Fibroblast of lung (primary cell): ENCODE data around the gene IGF1R. TPM values are rescaled to one million over a fixed set of nuclear protein-coding genes. Genes with fewer than 3 reads are reported as not detected.

ENCODE experiments used
- DNase-seq, 2 donors: peaks; one replicate each; pipeline versions ENCODE4 v3.0.0 to v3.0.0-alpha.2; 2010; ENCODE audit warnings: low read depth in 2 of 2
- H2AFZ ChIP-seq: 2 replicates; pipeline ENCODE4 v1.5.1; 2012; ENCODE audit warnings: low read length, control low read depth, inconsistent platforms
- H3K27ac ChIP-seq: 2 replicates; pipeline ENCODE4 v1.5.1; 2011; ENCODE audit warnings: low read length, control low read depth; ENCODE audit not compliant: insufficient read depth
- H3K27me3 ChIP-seq: 2 replicates; pipeline ENCODE4 v1.5.1; 2011; ENCODE audit warnings: mild to moderate bottlenecking, low read length; ENCODE audit not compliant: control insufficient read depth, insufficient read depth
- H3K36me3 ChIP-seq: 2 replicates; pipeline ENCODE4 v1.5.1; 2011; ENCODE audit warnings: low read length; ENCODE audit not compliant: control insufficient read depth, insufficient read depth
- H3K4me1 ChIP-seq: 2 replicates; pipeline ENCODE4 v1.5.1; 2011; ENCODE audit warnings: low read length; ENCODE audit not compliant: control insufficient read depth, insufficient read depth; ENCODE audit errors: extremely low read depth
- H3K4me2 ChIP-seq: 2 replicates; pipeline ENCODE4 v1.5.1; 2011; ENCODE audit warnings: low read length, control low read depth; ENCODE audit not compliant: insufficient read depth; ENCODE audit errors: extremely low read depth
- H3K4me3 ChIP-seq, 4 experiments: fragments of 200-600 bp in 1 of 4; sonication (generic) in 1 of 4; replicated peaks in 1 of 4; 2 replicates each; pipeline ENCODE4 v1.5.1; 2011 to 2016; ENCODE audit warnings: low read length in 4 of 4, low read depth in 3 of 4, mild to moderate bottlenecking in 3 of 4, control low read depth in 2 of 4, inconsistent platforms in 1 of 4, mixed read lengths in 1 of 4; ENCODE audit not compliant: insufficient read depth in 1 of 4; ENCODE audit errors: control extremely low read depth in 1 of 4
- H3K79me2 ChIP-seq: 2 replicates; pipeline ENCODE4 v1.5.1; 2012; ENCODE audit warnings: mild to moderate bottlenecking, low read length, inconsistent platforms; ENCODE audit not compliant: control insufficient read depth, insufficient read depth
- H3K9ac ChIP-seq: 2 replicates; pipeline ENCODE4 v1.5.1; 2011; ENCODE audit warnings: mild to moderate bottlenecking, low read length, control low read depth; ENCODE audit not compliant: insufficient read depth
- H3K9me3 ChIP-seq: 2 replicates; pipeline ENCODE4 v1.5.1; 2012; ENCODE audit warnings: low read depth, low read length; ENCODE audit not compliant: control insufficient read depth, insufficient read depth
- H4K20me1 ChIP-seq: 2 replicates; pipeline ENCODE4 v1.5.1; 2011; ENCODE audit warnings: low read length; ENCODE audit not compliant: control insufficient read depth, insufficient read depth; ENCODE audit errors: extremely low read depth
- CTCF ChIP-seq, 2 donors: IDR thresholded peaks in 1 of 2; conservative IDR thresholded peaks in 1 of 2; 1 replicate in 1 of 2; 2 replicates in 1 of 2; pipeline ENCODE4 v1.5.1; 2011 to 2012; ENCODE audit warnings: low read length in 2 of 2, control low read depth in 1 of 2, inconsistent platforms in 1 of 2, low read depth in 1 of 2, mild to moderate bottlenecking in 1 of 2
- EZH2 ChIP-seq: IDR thresholded peaks from 2 replicates; pipeline ENCODE4 v1.5.1; 2012; ENCODE audit warnings: low read length, control low read depth, mild to moderate bottlenecking; ENCODE audit errors: missing control alignments
- polyA plus RNA-seq, 2 donors: library from polyadenylated mRNA; depleted of rRNA in 1 of 2; stranded (reverse) in 1 of 2; unstranded in 1 of 2; fragments of >200 nt; gene quantifications; 2 replicates each; pipeline ENCODE4 v1.2.1, GENCODE V29; 2011 to 2012; ENCODE audit warnings: missing spikeins in 1 of 2
- total RNA-seq: library from RNA; depleted of rRNA; stranded (reverse); fragments of >200 nt; gene quantifications from 2 replicates; pipeline ENCODE4 v1.2.1, GENCODE V29; 2014

IGF1R gene
- total and polyA plus RNA-seq, 2 donors (not counting 1 experiment from before 2014, with no cell fraction given) = 14.6 to 28.6 TPM

- Histone ChIP-seq H2AFZ (no peak overlapping the region), H3K27me3 (no peaks in the 10 kb centered on the region), H3K9me3 (no peaks in the 10 kb centered on the region), H4K20me1 (no peaks in the 10 kb centered on the region), H3K79me2 (peaks cover 4% of the 10 kb centered on the region), H3K9ac (no peak overlapping the region), H3K27ac (no peak overlapping the region), H3K36me3 (peaks cover 2% of the 10 kb centered on the region), H3K4me2 (no peak overlapping the region), H3K4me3 (no peak overlapping the region), H3K4me1 (peaks cover 27% of the 10 kb centered on the region)
- TF ChIP-seq CTCF (conservative IDR thresholded peaks at IDR 0.05 in 1 of 2, IDR thresholded peaks at IDR 0.05 in 1 of 2; ENCODE audit: low read depth in 1 of 2, low read length in 2 of 2) (no peak), EZH2 (no peak)
- peak in 1 of 2 donors; percentile 61 for DNase-seq
Observed at GRCh38 chr15:98894312-98894711, 246.0 kb downstream of the IGF1R start.

- H3K4me2 ChIP-seq = peak overlapping the region; percentile 94
- peak overlapping the region; percentile 27 for H3K9ac ChIP-seq
- peak overlapping the region; percentile 94 for H3K27ac ChIP-seq
- H3K36me3 ChIP-seq = peaks cover 2% of the 10 kb centered on the region
- no peaks in the 10 kb centered on the region for H4K20me1 ChIP-seq
- no peaks in the 10 kb centered on the region for H3K27me3 ChIP-seq
- H3K9me3 ChIP-seq = no peaks in the 10 kb centered on the region
- H3K4me3 ChIP-seq = peak overlapping the region in 1 of 4 experiments; percentile 17
- peaks cover 3% of the 10 kb centered on the region for H3K79me2 ChIP-seq
- TF ChIP-seq EZH2 = no peak
- no peak for TF ChIP-seq CTCF (conservative IDR thresholded peaks at IDR 0.05 in 1 of 2, IDR thresholded peaks at IDR 0.05 in 1 of 2; ENCODE audit: low read depth in 1 of 2, low read length in 2 of 2)
- peaks cover 20% of the 10 kb centered on the region for H3K4me1 ChIP-seq
- DNase-seq = peak; percentile 79 to 92
- no peak overlapping the region for H2AFZ ChIP-seq
Observed at GRCh38 chr15:98896002-98896721, 247.8 kb downstream of the IGF1R start.

- Histone ChIP-seq H3K9ac (peak overlapping the region; percentile 46), H3K4me1 (peaks cover 20% of the 10 kb centered on the region), H3K4me3 (peak overlapping the region in 3 of 4 experiments; percentile 17 to 32 (median 20))
Observed at GRCh38 chr15:98896802-98897732, 248.7 kb downstream of the IGF1R start.

More at GRCh38 chr15:98896802-98897732, 248.7 kb downstream of the IGF1R start:
- H3K36me3 ChIP-seq = no peaks in the 10 kb centered on the region
- DNase-seq = peak; percentile 100
- peaks cover 1% of the 10 kb centered on the region for H3K79me2 ChIP-seq
- peak overlapping the region; percentile 94 for H3K27ac ChIP-seq
- no peaks in the 10 kb centered on the region for H4K20me1 ChIP-seq
- H3K9me3 ChIP-seq = no peaks in the 10 kb centered on the region
- no peaks in the 10 kb centered on the region for H3K27me3 ChIP-seq
- peak overlapping the region; percentile 94 for H3K4me2 ChIP-seq
- TF ChIP-seq CTCF (conservative IDR thresholded peaks at IDR 0.05 in 1 of 2, IDR thresholded peaks at IDR 0.05 in 1 of 2; ENCODE audit: low read depth in 1 of 2, low read length in 2 of 2) (no peak), EZH2 (no peak)
- H2AFZ ChIP-seq = no peak overlapping the region
